Left ventricle myocardium inferior (tissue), 1 donor: ENCODE results near the gene KRTAP4-11. TPM values are rescaled to one million over a fixed set of nuclear protein-coding genes. Genes with fewer than 3 reads are reported as not detected.
"Not testable (repeated sequence)": the region's sequence is repeated elsewhere in the genome, so short reads cannot be mapped to it uniquely, and the experiment has no call there.

Experiments used
- DNase-seq: peaks from one replicate; pipeline ENCODE4 v3.0.0-alpha.2; 2020
- H3K27ac ChIP-seq: fragments of 200-600 bp; replicated peaks from 2 replicates; pipeline ENCODE4 v1.8.0; 2021
- H3K27me3 ChIP-seq: fragments of 200-600 bp; 2 replicates; pipeline ENCODE4 v1.8.0; 2021; ENCODE audit warnings: low read depth
- H3K36me3 ChIP-seq: fragments of 200-600 bp; 2 replicates; pipeline ENCODE4 v1.8.0; 2021
- H3K4me1 ChIP-seq: fragments of 200-600 bp; 2 replicates; pipeline ENCODE4 v1.8.0; 2021
- H3K4me3 ChIP-seq: fragments of 200-600 bp; 2 replicates; pipeline ENCODE4 v1.8.0; 2021; ENCODE audit warnings: mild to moderate bottlenecking, moderate library complexity
- H3K9me3 ChIP-seq: fragments of 200-600 bp; replicated peaks from 2 replicates; pipeline ENCODE4 v1.8.0; 2021
- CTCF ChIP-seq: fragments of 200-600 bp; IDR thresholded peaks from 2 replicates; pipeline ENCODE4 v1.8.0; 2021; ENCODE audit warnings: antibody characterized with exemption, mild to moderate bottlenecking, borderline replicate concordance
- intact Hi-C: fragments of 100-400 bp; cut with micrococcal nuclease; formaldehyde crosslinking; loops from one replicate; pipeline ENCODE4 v1.11.0; 2022
- total RNA-seq: library from RNA; stranded (reverse); fragmentation: NEBNext Ultra II Directional; extraction: Animal tissue kit (Norgen Biotek cat#: 25700); gene quantifications from one replicate; pipeline ENCODE4 v1.2.1, GENCODE V29; 2021
- donor health status: DM: no; HTN: yes; CAD: no; lungs with severe emphysema.

Gene KRTAP4-11
- total RNA-seq, 1 donor from 2014 or later = not detected

- Histone ChIP-seq H3K9me3 (peaks cover 7% of the 10 kb centered on the region), H3K27ac (no peak overlapping the region), H3K4me1 (no peaks in the 10 kb centered on the region), H3K4me3 (no peak overlapping the region), H3K36me3 (no peaks in the 10 kb centered on the region), H3K27me3 (peaks cover 63% of the 10 kb centered on the region)
- intact Hi-C loops = no loop called here
- no peak for TF ChIP-seq CTCF
- no peak for DNase-seq
Observed at GRCh38 chr17:41150026-41150425, 31.9 kb upstream of the KRTAP4-11 start.

- peaks cover 3% of the 10 kb centered on the region for H3K9me3 ChIP-seq
- no peak within 1 kb of the TSS for H3K27ac ChIP-seq
- TF ChIP-seq CTCF = no peak
- intact Hi-C loops = no loop called here
- H3K36me3 ChIP-seq = no peaks in the 10 kb centered on the region
- no peak within 1 kb of the TSS for H3K4me3 ChIP-seq
- H3K27me3 ChIP-seq = peaks cover 59% of the 10 kb centered on the region
- H3K4me1 ChIP-seq = no peaks in the 10 kb centered on the region
- no peak for DNase-seq
Observed at GRCh38 chr17:41149652-41149985, 31.4 kb upstream of the KRTAP4-11 start, which contains the start of gene KRTAP4-5. Gene KRTAP4-5 (minus strand): TSS chr17:41149825. CDS start chr17:41149767, 58 bp downstream.

- intact Hi-C loops, DNase-seq: not testable (repeated sequence)
Observed at GRCh38 chr17:41148971-41149651, 30.9 kb upstream of the KRTAP4-11 start.

GRCh38 chr17:41147531-41148204 lies 29.5 kb upstream of the KRTAP4-11 start:
- no peak overlapping the region for H3K4me3 ChIP-seq
- TF ChIP-seq CTCF = no peak
- intact Hi-C loops = no loop called here
- peaks cover 18% of the 10 kb centered on the region for H3K9me3 ChIP-seq
- no peak for DNase-seq
- no peak overlapping the region for H3K27ac ChIP-seq
- H3K27me3 ChIP-seq = peaks cover 40% of the 10 kb centered on the region
- H3K36me3 ChIP-seq = no peaks in the 10 kb centered on the region
- no peaks in the 10 kb centered on the region for H3K4me1 ChIP-seq

More at GRCh38 chr17:41148971-41149651, 30.9 kb upstream of the KRTAP4-11 start:
- peaks cover 54% of the 10 kb centered on the region for H3K27me3 ChIP-seq
- not testable (repeated sequence) for H3K4me1 ChIP-seq, H3K36me3 ChIP-seq, H3K27ac ChIP-seq, H3K9me3 ChIP-seq, H3K4me3 ChIP-seq

GRCh38 chr17:41145261-41145660 lies 27.1 kb upstream of the KRTAP4-11 start:
- Histone ChIP-seq H3K9me3 (peaks cover 30% of the 10 kb centered on the region), H3K27me3 (peaks cover 32% of the 10 kb centered on the region), H3K4me1 (no peaks in the 10 kb centered on the region), H3K4me3 (no peak overlapping the region), H3K36me3 (no peaks in the 10 kb centered on the region), H3K27ac (no peak overlapping the region)
- TF ChIP-seq CTCF = no peak
- intact Hi-C loops = no loop called here
- DNase-seq = no peak

- intact Hi-C loops = no loop called here
- no peak for DNase-seq
- Histone ChIP-seq H3K36me3 (no peaks in the 10 kb centered on the region), H3K4me1 (no peaks in the 10 kb centered on the region), H3K9me3 (peaks cover 34% of the 10 kb centered on the region), H3K27ac (no peak overlapping the region), H3K27me3 (peaks cover 32% of the 10 kb centered on the region), H3K4me3 (no peak overlapping the region)
- TF ChIP-seq CTCF = no peak
Observed at GRCh38 chr17:41144846-41145245, 26.7 kb upstream of the KRTAP4-11 start.
